ENCODE measurements around the gene OR4K15.

DNA sequence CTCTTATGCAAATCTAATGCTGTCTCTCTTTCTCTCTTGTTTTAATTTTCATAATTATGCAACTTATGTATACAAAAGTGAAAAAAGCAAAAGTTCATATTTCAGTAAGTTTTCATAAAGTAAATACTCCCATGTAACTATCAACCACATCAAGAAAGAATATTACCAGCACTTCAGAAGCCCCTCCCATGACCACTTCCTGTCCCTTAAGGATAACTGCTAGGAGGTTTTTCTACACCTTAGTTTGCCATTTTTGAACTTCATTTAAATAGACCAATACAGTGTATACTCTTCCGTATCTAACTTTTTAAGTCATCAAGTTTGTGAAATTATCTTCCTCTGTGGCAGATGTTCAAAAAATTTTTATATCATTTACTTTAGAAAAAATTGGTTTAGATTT lies 547 bp upstream of the OR4K15 start:
- TF ChIP-seq POLR2A (IDR thresholded peaks at IDR 0.05), result no peak
- TF ChIP-seq, protein P1, sequence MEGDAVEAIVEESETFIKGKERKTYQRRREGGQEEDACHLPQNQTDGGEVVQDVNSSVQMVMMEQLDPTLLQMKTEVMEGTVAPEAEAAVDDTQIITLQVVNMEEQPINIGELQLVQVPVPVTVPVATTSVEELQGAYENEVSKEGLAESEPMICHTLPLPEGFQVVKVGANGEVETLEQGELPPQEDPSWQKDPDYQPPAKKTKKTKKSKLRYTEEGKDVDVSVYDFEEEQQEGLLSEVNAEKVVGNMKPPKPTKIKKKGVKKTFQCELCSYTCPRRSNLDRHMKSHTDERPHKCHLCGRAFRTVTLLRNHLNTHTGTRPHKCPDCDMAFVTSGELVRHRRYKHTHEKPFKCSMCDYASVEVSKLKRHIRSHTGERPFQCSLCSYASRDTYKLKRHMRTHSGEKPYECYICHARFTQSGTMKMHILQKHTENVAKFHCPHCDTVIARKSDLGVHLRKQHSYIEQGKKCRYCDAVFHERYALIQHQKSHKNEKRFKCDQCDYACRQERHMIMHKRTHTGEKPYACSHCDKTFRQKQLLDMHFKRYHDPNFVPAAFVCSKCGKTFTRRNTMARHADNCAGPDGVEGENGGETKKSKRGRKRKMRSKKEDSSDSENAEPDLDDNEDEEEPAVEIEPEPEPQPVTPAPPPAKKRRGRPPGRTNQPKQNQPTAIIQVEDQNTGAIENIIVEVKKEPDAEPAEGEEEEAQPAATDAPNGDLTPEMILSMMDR (IDR thresholded peaks at IDR 0.05), result no peak

All from body of pancreas (tissue), 4 donors.